HG02610 (cell line): ENCODE data around the gene FASTKD1.
A peak's percentile ranks its signal among the peaks of the same experiment; 100 is the strongest.
"Not testable (repeated sequence)": the region's sequence is repeated elsewhere in the genome, so short reads cannot be mapped to it uniquely, and the experiment has no call there.

Source experiments
- ATAC-seq: cut with Tn5 transposase; IDR thresholded peaks from one replicate; pipeline ENCODE4 v1.9.1; 2021; ENCODE audit warnings: mild to moderate bottlenecking, moderate library complexity; ENCODE audit not compliant: unreplicated experiment

Gene FASTKD1, protein sequence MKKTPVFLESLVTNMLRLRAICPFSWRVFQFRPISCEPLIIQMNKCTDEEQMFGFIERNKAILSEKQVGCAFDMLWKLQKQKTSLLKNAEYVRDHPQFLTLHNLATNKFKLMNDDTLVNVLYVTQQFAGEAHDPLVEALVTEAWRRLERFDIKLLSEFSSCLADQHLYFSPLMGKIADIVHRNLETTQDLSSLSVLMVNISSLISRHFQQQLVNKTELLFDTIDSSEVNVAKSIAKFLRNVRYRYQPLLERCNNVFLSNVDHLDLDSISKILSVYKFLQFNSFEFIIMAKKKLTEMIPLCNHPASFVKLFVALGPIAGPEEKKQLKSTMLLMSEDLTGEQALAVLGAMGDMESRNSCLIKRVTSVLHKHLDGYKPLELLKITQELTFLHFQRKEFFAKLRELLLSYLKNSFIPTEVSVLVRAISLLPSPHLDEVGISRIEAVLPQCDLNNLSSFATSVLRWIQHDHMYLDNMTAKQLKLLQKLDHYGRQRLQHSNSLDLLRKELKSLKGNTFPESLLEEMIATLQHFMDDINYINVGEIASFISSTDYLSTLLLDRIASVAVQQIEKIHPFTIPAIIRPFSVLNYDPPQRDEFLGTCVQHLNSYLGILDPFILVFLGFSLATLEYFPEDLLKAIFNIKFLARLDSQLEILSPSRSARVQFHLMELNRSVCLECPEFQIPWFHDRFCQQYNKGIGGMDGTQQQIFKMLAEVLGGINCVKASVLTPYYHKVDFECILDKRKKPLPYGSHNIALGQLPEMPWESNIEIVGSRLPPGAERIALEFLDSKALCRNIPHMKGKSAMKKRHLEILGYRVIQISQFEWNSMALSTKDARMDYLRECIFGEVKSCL

DNA sequence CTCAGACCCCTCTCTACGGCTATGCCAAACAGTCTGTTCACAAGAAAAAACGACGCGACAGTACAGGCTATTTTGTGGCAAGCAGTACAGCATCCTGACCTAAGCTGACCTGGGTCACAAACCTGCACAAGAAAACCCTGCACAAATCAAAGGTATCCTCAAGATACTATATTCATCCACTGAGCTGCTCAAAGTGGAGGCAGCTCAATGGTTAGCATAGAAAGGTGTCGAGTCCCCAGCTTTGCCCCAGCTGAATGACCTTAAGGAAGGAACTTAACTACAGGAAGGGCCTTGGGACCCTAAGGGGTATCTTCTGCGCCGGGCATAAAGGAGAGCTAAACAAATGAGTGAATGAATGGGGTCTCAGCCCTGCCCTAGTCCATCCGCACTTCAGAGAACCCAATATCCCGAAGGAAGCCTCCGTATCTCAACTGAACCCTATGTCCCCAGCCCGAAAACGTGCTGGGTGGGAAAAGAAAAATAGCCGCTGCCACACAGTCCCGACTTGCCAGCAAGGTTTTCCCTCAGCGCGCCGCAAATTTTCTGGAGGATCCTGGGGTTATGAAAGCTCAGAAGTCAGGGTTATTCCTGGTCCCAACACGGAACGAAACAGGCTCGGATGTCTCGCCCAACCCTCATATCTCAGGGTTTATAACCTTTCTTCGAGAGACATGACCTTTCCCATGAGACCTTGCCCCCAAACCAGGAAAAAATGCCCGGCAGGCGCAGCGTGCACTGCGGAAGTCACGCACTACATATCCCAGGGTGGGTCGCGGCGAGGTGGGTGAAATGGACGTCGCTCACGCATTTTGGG lies at the start of gene FASTKD1:
Gene FASTKD1 (minus strand): TSS at position 706 of the 814 bp plus-strand sequence. CDS start 1,836 bp downstream, outside the sequence.
- ATAC-seq, result peak; percentile 99

DNA sequence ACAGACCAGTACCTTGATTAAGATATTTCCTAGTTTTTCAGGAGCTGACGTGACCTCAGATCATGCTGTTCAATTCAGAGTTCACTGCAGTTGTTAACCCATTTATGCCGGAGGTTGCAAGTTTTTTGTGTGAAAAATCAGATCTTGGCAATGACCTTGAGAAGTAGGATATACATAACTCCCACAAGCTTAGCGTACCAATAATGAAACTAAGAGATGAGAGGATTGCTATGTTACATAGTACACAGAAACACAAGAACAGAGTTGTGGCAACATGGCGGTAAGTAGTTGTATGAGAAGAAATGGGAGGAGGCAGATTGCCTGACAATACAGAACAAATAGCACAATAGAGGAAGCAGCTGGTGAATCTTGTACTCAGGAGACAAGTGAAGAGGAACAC lies 49.6 kb upstream of the FASTKD1 start:
- ATAC-seq, result no peak

DNA sequence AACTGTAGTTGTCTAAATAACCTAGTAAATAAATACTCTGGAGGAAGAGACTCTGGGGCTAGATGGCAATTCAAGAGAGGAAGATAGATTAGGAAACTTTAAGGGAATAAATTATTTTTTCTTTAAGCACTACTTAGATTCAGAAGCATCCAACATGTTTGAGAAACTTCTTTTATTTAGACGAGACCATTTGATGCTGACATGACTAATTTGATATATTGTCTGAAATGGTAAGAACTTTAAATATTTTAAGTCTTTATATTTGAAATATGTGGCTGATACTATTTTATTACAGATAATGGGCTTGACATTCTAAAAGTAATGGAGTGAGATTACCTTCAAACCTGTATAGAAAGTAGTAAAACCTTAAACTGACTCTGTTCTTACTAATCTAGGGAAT lies 46.8 kb upstream of the FASTKD1 start:
- no peak for ATAC-seq

DNA sequence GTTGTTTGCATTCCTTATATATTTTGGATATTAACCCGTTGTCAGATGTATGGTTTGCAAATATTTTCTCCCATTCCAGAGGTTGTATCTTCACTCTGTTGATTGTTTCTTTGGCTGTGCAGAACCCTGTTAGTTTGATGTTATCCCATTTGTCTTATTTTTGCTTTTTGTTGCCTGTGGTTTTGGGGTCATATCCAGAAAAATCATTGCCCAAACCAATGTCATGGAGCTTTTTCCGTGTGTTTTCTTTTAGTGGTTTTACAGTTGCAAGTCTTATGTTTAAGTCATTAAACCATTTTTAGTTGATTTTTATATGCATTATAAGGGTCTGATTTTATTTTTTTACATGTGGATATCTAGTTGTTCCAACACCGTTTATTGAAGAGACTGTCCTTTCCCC lies 46.3 kb upstream of the FASTKD1 start:
- ATAC-seq, result no peak

DNA sequence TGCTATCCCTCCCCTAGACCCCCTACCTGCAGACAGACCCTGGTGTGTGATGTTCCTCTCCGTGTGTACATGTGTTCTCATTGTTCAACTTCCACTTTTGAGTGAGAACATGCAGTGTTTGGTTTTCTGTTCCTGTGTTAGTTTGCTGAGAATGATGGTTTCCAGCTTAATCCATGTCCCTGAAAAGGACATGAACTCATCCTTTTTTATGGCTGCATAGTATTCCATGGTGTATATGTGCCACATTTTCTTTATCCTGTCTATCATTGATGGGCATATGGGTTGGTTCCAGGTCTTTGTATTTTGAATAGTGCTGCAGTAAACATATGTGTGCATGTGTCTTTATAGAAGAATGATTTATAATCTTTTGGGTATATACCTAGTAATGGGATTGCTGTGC lies 42.3 kb upstream of the FASTKD1 start:
- ATAC-seq, result not testable (repeated sequence)

DNA sequence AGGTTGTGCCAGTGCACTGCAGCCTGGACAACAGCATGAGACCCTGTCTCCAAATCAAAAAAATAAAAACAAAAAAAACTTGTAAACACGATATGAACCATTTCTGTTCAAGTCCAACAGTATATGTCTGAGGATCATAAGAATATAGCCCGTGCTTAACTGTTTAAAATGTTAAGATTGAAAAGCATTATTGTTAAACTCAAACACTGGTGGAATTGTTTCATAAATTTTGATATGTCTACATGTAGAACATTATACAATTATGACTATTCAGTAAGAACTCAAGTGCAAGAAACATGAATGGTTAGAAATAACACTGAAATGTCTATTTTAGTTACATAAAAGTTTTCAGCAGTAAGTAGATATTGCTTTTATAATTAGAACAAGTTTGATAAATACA lies 40.2 kb upstream of the FASTKD1 start:
- no peak for ATAC-seq

DNA sequence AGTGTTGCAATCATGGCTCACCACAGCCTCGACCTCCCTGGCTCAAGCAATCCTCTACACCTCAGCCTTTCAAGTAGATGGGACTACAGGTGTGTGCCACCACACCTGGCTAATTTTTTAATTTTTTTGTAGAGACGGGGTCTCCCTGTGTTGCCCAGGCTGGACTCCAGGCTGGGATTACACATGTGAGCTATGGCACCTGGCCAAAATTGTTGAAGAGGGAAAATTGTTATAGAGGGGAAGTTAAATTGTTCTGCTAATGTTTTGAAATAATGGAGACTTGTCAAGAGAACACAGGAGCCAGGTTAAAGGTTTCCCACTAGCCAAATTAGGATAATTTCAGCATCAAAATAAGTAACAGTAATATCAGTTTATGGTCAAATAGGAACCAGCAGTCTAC lies 35.6 kb upstream of the FASTKD1 start:
- ATAC-seq, result no peak

DNA sequence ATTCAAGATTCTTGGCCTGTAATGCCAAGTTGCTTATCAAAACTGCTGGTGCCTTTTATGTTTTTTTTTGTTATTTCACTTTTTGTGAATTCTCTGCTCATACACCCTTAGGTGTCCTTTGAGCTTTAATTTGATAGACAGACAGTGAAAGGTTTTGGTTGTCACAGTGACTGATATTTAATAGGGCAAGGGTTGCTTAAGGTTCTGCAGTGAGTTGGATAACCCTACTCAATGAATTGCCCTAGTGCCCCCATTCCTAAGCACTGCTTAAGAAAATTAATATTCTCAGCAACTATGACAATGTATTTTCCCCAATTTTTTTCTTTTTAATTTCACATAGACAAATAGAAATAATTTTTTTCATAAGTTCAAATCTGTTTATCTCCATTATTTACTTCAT lies 25.9 kb upstream of the FASTKD1 start:
- no peak for ATAC-seq

DNA sequence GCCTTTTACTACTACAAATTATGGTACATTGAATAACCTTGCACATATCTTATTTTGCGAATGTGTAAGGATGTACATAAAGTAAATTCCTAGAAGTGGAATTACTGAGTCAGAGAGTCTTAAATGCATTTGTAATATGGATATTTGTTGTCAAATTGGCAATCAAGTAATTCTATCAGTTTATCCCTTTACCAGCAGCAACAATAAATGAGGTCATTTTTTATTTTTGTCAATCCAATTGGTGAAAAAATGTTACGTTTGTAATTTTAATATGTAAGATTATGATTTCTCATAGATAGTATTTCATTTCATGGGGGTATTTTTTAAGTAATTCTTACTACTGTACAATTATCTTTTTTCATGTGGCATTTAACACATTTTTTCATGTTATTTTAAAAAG lies 25.3 kb upstream of the FASTKD1 start:
- ATAC-seq, result no peak

DNA sequence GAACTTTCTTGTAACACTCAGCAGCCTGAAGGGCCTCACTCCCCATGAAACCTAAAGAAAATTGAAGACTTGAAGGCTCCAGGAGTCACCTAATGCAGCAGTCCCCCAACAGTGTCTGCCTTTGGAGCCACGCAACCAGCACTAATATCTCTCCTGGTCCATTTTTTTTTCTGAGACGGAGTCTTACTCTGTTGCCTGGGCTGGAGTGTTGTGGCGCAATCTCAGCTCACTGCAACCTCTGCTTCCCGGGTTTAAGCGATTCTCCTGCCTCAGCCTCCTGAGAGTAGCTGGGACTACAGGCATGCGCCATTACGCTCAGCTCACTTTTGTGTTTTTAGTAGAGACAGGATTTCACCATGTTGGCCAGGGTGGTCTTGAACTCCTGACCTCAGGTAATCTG lies 22.9 kb upstream of the FASTKD1 start:
- not testable (repeated sequence) for ATAC-seq

DNA sequence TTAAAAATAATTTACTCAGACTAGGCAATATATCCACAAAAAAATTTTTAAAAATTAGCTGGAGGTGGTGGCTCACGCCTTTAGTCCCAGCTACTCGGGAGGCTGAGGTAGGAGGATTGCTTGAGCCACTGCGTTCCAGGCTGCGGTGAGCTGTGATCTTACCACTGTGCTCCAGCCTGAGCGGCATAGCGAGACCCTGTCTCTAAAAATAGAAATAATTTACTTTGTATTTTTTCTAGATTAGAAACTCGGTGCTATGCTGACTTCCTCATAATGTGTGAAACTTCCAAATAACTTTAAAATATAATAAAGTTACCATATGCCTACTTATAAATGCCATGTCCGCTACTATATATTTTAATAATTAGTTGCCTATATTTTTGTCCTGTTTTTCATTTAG lies 17.1 kb upstream of the FASTKD1 start:
- no peak for ATAC-seq

DNA sequence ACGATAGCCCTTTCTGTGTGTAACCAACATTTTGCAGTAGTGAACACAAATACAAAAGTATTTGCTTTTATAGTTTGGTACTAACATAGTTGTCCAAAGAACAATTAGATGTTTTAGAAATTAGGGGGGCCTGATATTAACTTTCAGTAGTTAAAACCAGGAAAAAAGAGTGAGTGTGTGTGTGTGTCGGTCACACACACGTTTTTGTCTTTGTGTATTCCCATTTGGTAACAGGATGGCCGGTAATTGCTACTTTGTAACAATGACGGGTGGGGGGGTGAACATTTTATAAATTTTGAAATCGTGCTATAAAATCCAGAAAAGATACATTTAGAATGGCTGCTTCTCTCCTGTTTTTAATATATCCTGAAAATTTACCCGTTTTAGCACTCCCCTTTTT lies 12.0 kb upstream of the FASTKD1 start:
- ATAC-seq, result no peak

DNA sequence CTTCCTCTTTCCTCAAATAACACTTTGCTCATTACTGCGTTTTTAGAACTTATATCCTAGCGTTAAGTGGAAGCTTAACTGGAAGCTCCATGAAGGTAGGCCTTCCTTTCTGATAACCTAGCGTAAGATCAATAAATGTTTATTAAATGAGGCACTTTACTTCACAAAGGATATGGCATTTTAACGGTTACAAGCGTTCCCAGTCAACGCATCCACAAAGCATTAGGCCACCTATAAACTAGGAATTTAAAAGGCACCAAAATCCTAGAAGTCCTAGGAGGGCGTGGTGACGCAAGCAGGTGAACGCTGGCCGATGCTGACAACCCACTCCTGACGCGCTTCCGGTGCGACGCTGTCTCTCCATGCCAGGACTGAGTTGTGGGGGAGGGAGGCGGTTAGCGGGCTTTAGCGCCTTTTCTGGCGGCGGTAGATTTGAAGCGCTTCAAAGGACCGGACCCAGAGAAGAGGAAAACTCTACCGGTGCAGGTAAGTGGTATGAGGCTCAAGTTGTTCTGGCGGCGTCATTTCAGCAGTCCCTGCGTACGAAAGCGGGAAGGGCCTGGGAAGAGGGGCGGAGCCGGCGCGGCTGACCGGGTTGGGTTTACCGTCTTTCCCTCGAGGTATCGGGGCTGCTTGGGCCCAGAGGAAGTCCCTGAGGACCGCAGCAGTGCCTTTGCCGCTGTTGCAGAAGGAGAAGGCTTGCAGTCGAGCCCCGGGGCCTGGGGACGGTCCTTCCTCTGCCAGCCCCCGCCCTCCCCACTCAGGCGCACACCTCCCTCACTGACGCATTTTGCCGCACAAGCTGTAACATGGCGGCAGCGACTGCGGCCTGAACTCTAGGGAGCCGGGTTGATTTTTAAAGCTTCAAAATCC lies 10.6 kb upstream of the FASTKD1 start, which contains the start of gene PPIG:
Gene PPIG (plus strand): TSS at position 347 of the 873 bp plus-strand sequence. CDS start 19,691 bp downstream, outside the sequence.
- peak; percentile 89 for ATAC-seq

DNA sequence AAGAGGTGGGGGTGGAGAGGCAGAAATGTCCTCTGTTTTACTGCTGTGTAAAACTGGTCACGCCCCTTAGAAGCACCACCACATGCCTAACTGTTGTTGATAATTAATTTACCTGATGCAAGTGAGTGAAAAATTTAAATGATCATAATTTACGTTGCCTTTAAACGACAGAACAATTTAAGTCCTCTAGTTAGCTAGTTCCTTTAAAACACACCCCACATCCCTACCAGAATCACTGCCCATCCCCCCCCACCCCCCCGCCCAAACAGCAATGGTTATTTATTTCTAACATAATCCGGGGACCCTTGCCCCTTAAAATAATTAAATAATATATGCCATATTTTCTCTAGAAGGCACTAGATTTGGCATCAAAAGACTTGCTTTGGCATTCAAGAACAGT lies 9.9 kb upstream of the FASTKD1 start:
- ATAC-seq, result no peak

DNA sequence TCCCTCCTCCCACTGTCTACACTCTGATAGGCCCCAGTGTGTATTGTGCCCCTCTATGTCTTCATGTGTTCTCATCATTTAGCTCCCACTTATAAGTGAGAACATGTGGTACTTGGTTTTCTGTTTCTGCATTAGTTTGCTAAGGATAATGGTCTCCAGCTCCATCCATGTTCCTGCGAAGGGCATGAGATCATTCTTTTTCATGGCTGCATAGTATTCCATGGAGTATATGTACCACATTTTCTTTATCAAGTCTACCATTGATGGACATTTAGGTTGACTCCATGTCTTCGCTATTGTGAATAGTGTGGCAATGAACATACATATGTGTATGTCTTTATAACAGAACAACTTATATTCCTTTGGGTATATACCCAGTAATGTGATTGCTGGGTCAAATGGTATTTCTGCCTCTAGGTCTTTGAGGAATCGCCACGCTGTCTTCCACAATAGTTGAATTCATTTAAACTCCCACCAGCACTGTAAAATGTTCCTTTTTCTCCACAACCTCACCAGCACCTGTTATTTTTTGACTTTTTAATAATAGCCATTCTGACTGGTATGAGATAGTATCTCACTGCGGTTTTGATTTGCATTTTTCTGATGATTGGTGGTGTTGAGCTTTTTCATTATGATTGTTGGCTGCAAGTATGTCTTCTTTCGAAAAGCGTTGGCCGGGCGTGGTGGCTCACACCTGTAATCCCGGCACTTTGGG lies 9.0 kb upstream of the FASTKD1 start:
- ATAC-seq, result not testable (repeated sequence)

DNA sequence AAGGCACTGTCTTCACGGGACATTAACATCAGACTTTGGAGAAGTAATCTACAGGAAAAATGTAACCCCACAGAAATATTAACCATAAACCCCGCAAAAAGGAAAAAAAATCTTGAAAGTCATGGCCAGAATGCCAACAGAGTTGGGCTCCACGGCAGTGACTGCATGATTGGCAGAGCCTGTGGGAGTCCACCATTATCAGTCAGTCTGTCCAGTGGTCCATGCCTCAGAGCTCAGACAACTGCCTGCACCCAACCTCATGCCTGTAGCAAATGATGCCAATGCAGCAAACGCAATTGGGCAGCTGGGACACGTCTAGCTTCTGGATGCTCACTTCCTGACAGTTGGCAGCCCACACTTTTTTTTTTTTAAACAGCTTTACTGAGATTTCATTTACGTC lies 5.4 kb upstream of the FASTKD1 start:
- ATAC-seq, result no peak

DNA sequence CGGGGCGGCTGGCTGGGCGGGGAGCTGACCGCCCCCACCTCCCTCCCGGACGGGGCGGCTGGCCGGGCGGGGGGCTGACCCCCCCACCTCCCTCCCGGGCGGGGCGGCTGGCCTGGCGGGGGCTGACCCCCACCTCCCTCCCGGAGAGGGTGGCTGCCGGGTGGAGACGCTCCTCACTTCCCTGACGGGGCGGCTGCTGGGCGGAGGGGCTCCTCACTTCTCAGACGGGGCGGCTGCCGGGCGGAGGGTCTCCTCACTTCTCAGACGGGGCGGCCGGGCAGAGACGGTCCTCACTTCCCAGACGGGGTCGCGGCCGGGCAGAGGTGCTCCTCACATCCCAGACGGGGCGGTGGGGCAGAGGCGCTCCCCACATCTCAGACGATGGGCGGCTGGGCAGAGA lies 1.6 kb upstream of the FASTKD1 start:
- ATAC-seq, result not testable (repeated sequence)

DNA sequence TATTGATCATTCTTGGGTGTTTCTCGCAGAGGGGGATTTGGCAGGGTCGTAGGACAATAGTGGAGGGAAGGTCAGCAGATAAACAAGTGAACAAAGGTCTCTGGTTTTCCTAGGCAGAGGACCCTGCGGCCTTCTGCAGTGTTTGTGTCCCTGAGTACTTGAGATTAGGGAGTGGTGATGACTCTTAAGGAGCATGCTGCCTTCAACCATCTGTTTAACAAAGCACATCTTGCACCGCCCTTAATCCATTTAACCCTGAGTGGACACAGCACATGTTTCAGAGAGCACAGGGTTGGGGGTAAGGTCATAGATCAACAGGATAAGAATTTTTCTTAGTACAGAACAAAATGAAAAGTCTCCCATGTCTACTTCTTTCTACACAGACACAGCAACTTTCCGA lies 874 bp upstream of the FASTKD1 start:
- not testable (repeated sequence) for ATAC-seq

DNA sequence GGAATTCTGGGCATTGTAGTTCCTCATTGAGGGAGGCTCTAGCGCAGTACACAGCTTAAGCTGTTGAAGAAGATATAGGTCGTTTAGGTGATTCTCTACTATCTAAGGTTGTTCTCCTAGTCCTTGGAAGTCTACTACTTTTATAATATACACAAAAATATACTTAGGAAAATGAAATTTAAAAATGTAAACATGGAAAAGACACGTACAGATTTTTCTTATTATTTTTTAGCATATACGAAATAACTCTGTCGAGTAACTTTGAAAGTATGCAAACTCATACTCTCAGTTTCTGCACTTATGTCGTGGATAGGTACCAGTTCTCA lies 272 bp upstream of the FASTKD1 start:
- ATAC-seq, result no peak

DNA sequence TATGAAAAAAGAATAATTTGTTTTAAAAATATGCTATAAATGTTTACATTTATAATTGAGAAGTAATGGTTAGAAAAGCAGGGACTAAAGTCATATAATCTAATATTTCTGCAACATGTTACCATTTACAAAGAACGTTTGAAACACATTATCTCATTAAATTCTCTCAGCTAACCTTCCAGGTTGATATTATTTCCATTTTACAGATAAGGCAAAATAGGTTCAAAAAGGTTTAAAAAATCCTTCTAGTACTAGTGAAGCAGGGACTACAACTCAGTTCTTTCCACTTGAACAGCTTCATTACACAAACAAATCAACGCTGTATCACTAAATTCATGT lies 875 bp downstream of the FASTKD1 start:
- no peak for ATAC-seq
